ENCODE data around the gene SMAD6. TPM values are rescaled to one million over a fixed set of nuclear protein-coding genes. Genes with fewer than 3 reads are reported as not detected.

SMAD6 gene
- total and polyA plus RNA-seq, 9 of the 15 experiments (the other 6 are each of a cell fraction or from before 2014, with no cell fraction given) = 0.10 to 15.5 (median 3.7) TPM

GRCh38 chr15:66782785-66783184 lies 80.7 kb downstream of the SMAD6 start:
- Histone ChIP-seq H3K9me1 (ENCODE audit: control insufficient read depth, insufficient read depth, low read length) (no peaks in the 10 kb centered on the region), H3K36me3 (ENCODE audit: control insufficient read depth, insufficient read depth, low read length) (peaks cover 4% of the 10 kb centered on the region; the same call in 1 of the 3 replicates), H3K79me2 (ENCODE audit: control insufficient read depth, insufficient read depth, low read length) (no peaks in the 10 kb centered on the region; the same call in 2 of the 3 replicates), H3K27me3 (ENCODE audit: control insufficient read depth in 2 of 2, insufficient read depth in 2 of 2, low read length in 2 of 2) (no peaks in the 10 kb centered on the region), H3K27ac (ENCODE audit: extremely low read depth, low read depth, low read length) (no peak overlapping the region), H3K9ac (ENCODE audit: insufficient read depth in 1 of 2, low read depth in 2 of 2, low read length in 2 of 2) (no peak overlapping the region), H2AFZ (ENCODE audit: low read depth, low read length) (no peak overlapping the region), H4K20me1 (replicated peaks; ENCODE audit: control insufficient read depth, insufficient read depth, low read length) (0 out of 2 replicates have a peak, but pooled peaks cover 4% of the 10 kb centered on the region), H3K9me3 (replicated peaks; ENCODE audit: control insufficient read depth, insufficient read depth, low read depth, low read length) (no peaks in the 10 kb centered on the region), H3K4me1 (replicated peaks in 1 of 2; ENCODE audit: control insufficient read depth in 2 of 2, insufficient read depth in 2 of 2, low read length in 2 of 2) (peaks cover 0 to 10% of the 10 kb centered on the region in 2 experiments; a peak in 2 of 5 replicates), H3K4me3 (no peak overlapping the region), H3K4me2 (ENCODE audit: insufficient read depth, low read length) (no peak overlapping the region)
- FAIRE-seq (no peak), ATAC-seq (no peak), DNase-seq (ENCODE audit: extremely low read depth in 1 of 4, low spot score in 3 of 4) (no peak)
- WGBS (ENCODE audit: insufficient coverage, low coverage, missing lambda C conversion rate) = 76% methylated on average over 3 of the region's 3 CpGs
- TF ChIP-seq ZFP36 (IDR thresholded peaks at IDR 0.05; ENCODE audit: low read depth, low read length, partially characterized antibody) = no peak
- no peak for TF ChIP-seq PTRF (tag; IDR thresholded peaks at IDR 0.05)
- TF ChIP-seq ZNF512 (tag; IDR thresholded peaks at IDR 0.05) = no peak
- TF ChIP-seq GTF2E2 (tag; IDR thresholded peaks at IDR 0.05) = no peak
- no peak for TF ChIP-seq RAD51 (IDR thresholded peaks at IDR 0.05; ENCODE audit: borderline replicate concordance, low read depth)
- no peak for TF ChIP-seq BRCA1 (IDR thresholded peaks at IDR 0.05)
- TF ChIP-seq BRCA1 (CRISPR knock-in tag; IDR thresholded peaks at IDR 0.05) = no peak
- no peak for TF ChIP-seq HNRNPLL (IDR thresholded peaks at IDR 0.05; ENCODE audit: low read depth, low read length, poor library complexity, severe bottlenecking)
- TF ChIP-seq ZNF232 (CRISPR knock-in tag; IDR thresholded peaks at IDR 0.05) = no peak
- no peak for TF ChIP-seq HMGN3 (IDR thresholded peaks at IDR 0.05; ENCODE audit: borderline replicate concordance, extremely low read depth, insufficient read length, low read depth, low read length)
- no peak for TF ChIP-seq MIER1 (IDR thresholded peaks at IDR 0.05; ENCODE audit: low read depth)
- TF ChIP-seq GATA2 (CRISPR knock-in tag; IDR thresholded peaks at IDR 0.05) = no peak
- no peak for TF ChIP-seq PHB2 (IDR thresholded peaks at IDR 0.05; ENCODE audit: low read depth)
- BruUV-seq (replicated peaks) = no TSS peak
- intact Hi-C loops (cut with micrococcal nuclease) (no loop called here), in situ Hi-C loops (cut with MboI) (no loop called here)
- POLR2A ChIA-PET = interaction anchor here (1.4 to 3.8 kb wide), 2 partner anchors 11 to 16 kb away, joined by 4 to 21 read pairs; no protein-coding TSS in a partner anchor
- CTCF ChIA-PET (ENCODE audit: low intra/inter-chr PET ratio) = no interaction called here

Measured in K562 (cell line).